HG03457 (cell line): ENCODE measurements around the gene LYSMD2.

ENCODE experiments used
- ATAC-seq: cut with Tn5 transposase; IDR thresholded peaks from one replicate; pipeline ENCODE4 v1.9.1; 2021; ENCODE audit warnings: moderate number of reproducible peaks; ENCODE audit not compliant: unreplicated experiment

LYSMD2 gene

DNA sequence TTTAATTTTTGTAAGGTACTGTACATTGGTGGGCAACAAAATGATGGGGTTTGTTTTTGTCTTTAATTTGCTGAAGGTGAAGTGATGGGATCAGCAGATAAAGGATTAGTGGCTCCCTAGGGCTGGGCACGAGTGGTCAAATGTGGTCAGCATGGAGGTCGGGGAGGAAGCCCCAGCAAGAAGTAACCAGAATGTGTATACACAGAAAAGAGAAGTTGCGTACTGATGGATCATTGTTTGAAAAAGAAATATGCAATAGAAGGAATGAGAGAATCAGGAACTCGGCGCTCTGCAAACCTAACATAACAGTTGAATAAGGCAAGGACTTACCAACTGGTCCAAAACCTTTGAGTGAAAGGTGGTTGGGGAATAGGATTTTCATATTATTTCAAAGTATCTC is 15.4 kb upstream of the LYSMD2 start:
- ATAC-seq: no peak

DNA sequence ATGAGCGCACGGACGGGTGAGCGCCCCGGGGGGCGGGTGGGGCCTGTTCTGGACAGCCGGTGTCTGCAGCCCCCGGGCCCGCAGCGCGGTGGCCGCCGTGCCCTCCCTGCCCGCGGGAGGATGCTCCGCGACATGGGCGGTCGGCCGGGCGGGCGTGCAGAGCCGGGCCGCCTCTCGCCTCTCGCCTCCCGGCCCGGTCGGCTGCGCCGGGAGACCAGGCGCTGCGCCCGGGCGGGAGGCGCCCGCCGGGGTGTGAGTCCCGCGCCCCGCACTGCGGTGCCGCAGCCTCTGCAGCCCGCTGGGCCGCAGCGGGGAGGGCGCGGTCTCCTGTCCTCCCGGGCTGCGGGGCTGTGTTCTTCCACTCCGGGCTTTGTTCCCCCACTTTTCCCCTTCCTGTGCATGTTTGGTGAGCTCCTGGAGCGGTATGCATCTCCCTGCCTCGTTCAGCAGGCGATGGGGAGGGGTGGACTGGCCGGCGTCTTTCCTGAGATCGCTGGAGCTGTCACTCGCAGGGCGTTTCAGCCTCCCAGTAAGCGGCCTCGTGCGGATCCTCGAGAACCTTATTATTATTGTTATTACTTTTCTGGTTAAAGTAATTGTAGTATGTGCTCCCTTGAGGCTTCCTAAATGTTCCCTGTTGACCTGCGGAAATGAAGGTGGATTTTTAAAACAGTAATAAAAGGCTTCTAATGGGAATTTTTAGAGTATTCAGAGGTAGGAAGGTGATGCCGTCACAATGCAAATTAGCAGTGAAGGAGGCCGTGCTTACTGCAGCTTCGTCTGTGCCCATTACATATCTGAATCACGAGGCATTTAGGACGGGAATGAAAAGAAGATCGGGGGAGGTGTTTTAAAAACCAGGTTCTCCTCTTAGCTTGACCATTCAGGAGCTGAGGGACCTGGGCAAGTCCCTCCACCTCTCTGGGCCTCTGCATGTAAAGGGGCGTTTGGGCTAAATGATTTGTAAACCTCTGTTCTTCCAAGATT is 14.5 kb upstream of the LYSMD2 start:
- ATAC-seq: peak; percentile 25

DNA sequence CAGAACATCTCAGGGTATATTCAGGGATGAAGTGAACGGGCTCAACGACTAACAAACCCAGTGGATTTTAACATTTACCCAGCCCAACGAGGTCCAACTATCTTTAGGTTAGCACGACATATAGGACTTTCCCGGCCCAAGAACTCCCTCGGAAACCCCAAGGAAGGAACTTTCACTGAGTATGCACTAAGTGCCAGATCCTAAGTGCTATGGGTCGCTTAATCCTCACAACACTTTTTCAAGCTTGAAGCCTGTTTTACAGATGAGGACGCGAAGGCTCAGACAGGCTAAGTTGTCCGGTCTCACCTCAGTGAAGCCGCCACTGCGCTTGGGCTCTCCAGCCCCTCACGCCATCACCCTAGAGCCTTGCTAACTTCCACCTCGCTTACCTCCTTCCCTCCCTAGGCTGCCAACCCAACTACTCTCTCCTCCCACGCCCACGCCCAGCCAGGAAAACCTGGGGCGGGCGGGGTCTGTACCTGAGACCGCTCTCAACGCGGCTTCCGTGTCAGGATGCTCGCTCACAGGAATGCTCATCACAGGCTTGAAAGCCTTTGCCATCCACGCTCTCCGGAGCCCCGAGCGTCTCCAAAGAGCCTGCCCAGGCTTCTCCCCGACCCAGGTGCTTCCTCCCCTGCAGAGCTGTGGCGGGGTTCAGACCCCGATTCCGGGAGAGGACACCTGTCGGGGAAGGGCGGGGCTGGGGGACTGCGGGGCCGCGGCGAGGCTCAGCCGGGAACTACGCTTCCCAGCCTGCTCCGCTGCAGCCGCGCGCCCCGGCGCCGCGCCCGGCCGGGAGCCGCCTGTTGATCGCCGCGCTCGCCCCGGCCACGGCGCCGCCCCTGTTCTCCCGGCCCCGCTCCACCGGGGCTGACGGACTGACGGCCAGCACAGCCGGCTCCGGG is 13.6 kb upstream of the LYSMD2 start, which contains the start of gene TMOD2:
Gene TMOD2 (plus strand): TSS at position 806 of the 905 bp plus-strand sequence. CDS start 14,845 bp downstream, outside the sequence.
- ATAC-seq: peak; percentile 52

DNA sequence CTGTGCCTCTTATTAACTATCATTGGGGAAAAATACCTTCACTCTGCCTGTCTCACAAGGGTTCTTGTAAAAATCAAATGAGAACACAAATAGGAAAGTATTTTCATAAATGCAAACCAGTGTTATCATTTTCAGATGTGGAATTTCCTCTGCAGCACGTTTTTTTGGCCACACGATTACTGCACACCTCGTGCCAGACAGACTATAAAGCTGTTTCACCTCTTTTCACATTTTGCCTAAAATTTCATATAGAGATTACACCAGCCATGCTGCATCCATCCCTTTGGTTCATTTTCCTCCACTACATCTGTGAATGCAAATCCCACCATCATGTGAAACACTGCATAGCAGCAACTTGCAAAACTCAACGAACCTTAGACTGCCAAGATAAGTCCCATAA is 12.7 kb upstream of the LYSMD2 start:
- no peak for ATAC-seq

DNA sequence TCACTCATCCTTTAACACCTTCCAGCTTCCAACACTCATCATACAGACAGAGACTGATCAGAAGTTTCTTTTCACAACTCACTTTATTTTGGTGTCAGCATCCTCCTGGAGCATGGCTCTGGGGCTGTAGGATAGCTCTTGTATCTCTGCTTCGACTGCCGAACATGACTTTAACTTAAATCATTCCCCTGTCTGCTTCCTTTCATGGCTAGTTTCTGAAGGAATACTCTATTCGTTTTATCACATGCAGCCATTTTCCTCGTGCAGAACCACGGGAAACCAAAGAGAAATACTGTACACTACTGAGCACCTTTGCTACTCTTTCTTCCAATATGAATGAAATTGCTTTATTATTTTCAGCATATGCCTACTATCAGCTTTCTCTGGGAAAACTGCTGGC is 11.9 kb upstream of the LYSMD2 start:
- no peak for ATAC-seq

DNA sequence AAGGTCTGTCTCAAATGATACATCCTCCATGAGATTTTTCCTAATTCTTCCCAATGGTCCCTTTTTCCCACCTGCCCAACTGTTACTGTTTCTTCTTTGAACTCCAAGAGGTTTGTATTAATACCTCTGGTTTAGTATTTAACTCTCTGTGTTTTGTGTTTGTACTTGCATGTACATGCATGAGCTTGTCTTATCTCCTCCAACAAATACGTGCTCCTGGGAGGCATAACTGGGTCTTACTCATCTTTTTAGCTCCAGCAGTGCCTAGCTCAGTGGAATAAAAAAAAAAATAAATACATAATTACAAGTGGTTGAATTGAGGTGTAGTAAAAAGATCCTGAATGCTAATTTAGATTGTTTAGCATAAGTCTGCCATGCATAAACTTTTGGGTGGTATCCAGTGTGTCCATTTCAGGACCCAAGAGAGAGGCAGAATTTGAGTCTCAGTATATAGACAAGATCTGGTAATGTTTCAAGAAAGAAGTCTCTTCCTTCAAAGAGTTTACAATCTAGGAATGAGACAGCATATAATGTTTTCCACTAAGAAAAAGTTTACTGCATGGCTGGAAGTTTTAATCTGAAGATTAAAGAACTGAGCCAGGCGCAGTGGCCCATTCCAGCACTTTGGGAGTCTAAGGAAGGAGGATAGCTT is 1.7 kb upstream of the LYSMD2 start:
- no peak for ATAC-seq

DNA sequence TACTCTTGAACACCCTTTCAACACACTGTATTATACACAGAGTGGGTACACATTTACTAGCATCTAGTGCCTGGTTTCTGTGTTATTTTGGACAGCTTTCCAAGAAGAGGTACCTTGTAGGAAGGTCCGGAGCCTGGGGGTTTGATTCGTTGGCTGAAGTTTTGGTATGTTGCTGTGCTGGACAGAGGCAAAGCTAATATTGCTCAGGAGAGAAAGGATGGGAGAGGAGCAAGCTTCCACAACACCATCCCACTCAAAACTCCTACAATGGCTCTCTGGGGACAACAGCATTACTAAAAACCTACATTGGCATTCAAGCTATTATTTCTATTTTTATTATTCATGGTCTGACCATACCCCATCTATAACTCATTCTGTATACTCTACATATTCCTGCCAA is 1.1 kb upstream of the LYSMD2 start:
- ATAC-seq: no peak

DNA sequence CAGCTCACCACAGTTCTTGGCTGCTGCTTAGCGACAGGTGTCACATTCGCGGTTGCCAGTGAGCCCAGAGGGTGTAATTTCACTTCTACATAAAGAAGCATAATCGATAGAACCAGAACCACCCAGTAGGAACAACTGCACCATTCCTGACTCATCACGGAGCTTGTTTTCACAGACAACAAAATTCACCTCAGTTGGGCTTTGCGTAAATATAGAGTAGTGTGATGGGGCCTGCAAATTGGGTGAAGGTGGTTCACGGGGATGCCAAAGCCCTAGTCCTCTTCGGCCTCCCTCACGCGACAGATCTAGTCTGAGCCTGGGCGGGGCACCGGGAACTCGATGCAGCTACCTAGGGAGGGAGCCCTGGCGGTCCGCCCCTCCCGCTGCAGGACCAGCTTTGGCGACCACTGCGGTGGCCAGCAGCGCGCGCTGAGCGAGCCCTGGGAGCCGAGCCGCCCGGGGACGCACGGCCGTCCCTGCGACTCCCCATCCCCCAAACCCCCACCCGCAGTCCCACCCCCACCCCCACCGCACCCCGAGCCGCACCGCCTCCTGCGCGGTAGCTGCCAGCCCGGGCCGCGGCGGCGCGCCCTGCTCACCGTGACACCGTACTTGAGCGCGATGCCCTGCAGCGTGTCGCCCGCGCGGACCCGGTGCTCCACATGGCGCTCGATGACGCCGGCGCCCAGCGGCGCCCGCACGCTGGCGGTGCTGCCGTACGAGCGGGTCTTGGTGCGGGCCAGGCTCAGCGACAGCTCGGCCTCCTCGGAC is 519 bp downstream of the LYSMD2 start:
- ATAC-seq: no peak

DNA sequence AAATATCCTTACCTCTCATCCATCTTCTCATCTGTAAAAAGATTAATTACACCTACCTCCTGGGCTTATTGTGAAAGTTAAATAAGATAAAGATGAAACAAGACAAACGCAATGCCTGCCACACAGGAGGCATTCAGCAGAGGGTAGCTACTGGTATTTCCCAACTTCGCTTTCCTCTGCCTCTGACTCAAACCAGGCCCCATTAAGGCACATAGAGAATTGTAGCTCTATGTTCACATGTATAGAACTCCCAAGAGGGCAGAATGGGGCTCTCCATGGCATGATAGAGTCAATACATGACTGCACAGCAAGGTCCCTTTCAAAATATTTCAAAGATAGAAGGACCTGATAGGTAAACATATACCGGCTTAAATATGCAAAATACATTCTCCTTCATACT is 1.4 kb downstream of the LYSMD2 start:
- peak; percentile 28 for ATAC-seq

DNA sequence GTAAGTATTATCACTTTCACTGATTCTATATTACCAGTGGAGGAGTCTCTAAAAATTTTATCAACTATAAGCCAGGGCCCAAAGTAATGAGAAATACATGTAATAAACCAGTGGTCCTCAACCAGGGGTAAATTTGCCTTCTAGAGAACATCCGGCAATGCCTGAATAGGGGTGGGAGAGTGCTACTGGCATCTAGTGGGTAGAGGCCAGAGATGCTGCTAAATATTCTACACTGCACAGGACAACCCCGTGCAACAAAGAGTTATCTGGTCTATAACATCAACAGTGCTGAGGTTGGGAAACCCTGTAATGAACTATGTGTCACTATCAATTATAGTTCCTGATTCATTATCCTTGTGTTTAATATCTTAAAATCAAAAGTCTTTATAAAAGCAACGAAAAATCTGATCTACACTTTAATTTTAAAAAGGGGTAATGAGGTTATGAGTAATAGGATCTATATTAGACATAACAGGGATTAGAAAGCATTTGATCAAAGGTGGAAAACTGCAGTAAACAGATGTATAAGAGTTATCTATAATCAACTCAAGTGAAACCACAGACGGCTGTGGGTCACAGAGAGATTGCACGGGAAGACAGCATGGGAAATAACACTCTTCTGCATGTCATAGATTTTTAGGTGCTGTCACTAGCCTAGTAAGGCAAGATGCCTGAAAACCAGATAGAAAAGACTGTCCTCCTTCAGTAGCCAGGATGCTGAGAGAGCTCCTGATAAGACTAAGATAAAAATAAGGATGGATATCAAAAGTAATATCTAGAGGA is 2.0 kb downstream of the LYSMD2 start:
- no peak for ATAC-seq

DNA sequence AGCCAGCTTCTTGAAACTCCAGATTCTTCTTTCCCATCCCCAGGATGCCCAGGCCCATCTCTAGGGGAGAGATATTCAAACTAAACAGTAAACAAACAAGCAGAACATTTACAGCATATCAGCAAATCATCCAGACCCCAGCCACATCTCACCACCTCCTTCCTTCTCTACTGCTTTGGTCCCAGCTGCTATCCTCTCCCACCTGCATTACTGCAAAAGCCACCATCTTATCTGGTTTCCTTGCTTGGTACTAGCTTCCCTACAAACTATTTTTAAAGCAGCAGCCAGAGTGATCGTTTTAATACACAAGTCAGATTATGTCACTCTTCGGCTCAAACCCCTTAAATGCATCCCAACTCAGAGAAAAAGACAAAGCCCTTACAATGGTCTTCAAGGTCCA is 4.8 kb downstream of the LYSMD2 start:
- ATAC-seq: no peak

DNA sequence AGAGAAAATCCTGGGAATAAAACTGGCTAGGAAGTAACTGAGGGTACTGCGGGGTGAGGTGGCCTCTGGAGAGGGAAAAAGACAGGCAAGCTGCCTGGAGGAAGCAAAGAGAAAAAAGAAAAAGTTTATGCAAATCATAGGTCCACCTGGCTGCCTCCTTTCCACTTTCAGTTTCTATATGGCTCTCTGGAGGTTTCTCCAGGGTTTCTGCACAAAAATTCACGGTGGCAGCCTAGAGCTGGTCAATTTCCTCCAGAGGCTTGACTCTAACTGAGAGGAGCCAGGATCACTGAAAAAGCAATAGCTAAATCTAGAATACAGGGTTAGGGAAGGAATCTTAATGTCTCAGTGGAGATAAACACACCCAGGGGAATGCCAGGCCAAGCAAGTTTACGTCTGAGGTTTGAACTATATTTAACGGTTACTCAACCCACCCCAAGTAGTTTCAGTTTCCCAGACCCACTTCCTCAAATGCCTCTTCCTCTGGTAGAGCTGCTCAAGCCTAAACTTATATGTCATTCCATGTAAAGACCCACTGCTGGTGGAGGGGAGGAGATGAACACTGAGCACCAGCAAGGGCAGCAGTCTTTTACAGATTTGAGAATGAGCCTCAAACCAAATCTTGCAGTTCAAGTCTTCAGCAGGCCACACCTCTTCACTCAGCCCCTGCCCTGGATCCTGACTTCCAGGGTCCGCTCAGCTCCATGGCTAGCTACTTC is 5.7 kb downstream of the LYSMD2 start:
- ATAC-seq: peak; percentile 50

DNA sequence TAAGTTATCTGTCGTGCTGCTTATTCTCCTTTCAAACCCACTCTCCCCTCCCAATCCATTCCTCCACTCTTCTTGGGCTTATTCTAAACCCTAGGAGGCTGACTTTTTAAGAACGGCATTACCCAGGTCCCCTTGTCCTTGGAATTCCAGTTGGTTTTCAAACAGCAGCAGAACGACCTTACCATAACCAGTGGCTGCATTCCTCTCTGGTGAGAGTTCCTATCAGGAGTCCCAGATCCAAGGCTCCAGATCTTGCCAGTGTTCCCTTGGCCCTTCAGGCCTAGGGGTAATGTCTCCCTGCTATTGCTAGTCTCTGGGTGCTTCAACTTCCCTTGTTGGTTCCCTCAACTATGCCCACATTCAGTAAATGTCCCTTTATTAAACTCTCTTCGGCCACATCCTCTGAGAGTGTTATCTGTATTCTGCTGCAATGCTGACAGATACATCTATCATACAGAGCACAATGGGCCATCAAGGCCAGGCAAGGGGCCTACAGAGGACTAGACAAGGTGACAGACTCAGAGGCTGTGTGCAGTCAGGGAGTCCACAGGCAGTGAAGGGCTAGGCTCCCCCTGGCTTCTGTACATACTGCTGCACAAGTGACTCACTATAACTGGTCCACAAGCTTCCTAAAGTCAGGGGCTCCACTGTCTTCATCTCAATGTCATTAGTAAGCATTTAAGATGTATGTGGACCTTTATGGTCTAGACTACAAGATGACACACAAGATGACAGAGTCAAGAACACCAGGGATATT is 10.1 kb downstream of the LYSMD2 start:
- ATAC-seq: no peak

DNA sequence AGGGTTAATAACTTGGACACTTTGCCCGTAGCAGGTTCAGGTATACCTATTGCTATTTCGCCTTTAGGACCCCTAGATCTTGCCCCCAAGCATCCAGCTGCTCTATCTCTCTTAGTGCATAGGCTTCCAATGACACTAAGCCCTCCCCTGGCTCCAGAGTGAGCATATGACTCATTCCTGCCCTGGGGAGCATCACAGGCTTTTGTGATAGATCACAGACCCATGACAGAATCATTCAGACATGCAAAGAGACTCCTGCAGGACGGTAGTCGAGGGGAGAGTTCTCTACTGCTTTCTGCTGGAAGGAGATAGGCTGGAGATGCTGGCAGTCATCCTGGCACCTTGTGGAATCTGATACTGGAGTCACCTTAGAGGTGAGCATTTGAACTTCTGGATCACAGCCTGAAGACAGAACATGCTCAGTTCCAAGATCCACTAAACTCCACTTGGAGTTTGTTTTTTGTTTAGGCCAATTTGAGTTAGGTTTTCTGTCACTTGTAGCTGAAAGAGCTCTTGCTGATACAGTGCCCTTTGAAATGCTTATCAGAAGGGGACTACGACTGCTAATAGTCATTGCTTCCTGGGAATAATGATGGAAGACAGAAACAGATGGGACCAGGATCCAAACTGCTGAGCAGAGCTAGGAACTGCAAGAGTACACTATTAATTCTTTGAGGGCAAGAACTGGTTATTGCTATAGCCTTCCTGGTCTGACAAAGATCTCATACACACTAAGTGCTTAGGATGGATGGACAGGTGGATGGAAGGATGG is 11.0 kb downstream of the LYSMD2 start:
- ATAC-seq: peak; percentile 60

DNA sequence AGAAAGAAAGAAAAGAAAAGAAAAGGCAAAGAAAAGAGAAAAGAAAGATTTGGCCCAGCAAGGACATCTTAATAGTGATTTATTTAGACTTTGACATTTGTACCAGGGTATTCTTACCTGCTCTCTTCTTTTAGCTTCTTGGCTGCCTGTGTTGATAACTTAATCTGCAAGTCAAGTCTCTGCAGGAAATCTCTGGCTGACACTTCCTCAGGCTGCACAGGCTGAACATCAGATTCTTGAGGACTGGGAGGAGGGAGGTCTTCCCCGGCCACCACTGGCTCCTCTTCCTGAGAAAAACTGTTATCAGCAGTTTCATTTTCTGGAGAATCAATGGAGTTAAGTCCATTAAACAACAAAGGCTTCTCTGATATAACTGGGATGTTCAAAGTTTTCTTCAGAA is 12.8 kb downstream of the LYSMD2 start:
- no peak for ATAC-seq

DNA sequence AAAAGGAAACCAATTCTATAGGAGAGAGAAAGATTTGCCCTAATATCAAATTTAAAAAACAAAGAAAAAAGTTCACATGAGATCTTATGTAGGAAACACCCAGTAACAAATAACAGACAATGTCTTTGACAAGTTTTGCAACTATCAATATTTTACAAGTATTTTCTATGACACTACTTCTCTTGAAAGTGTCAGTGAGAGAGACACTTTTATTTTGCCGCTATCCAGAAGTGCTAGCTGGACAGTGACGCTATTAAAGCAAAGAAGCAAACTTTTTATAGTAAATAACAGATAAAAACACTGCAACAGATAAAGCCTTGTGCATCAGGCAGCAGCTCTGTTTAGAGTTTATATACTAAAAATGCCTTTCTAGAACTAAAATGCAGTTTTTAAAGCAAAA is 13.3 kb downstream of the LYSMD2 start:
- no peak for ATAC-seq

DNA sequence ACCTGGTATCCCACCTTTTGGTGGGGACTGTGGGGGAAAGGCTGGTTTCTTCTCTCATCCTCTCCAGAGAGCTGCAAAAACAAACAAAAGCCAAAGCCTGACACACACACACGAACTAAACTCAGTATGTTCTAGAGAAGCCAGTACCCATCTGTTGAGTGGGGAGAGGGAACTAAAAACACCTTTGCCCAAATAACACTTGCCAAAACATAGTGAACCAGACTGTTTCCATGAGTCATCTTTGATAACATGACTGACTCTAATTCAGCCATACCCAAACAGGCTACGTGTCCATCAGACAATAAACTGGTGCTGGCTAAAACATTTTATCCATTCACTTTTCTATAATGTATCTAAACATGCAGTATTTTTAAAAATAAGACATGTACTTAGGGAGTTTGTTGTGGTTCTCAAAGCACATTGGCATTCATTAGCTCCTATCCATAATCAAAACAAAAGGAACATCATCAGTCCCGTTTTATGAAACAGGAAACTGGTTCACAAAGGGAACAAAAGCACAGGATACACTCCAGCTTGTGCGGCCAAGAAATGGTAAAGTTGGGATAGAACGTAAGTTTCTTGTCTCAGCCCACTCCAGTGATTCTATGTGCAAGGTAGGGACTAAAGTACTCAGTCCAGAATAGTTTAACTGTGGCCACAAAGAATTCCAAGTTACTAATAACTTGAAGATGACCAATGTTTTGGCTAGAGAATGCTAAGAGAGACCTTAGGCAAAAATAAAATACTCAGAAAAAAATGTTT is 16.1 kb downstream of the LYSMD2 start:
- ATAC-seq: no peak
